ENCODE results near the gene B3GAT2. TPM values are rescaled to one million over a fixed set of nuclear protein-coding genes. Genes with fewer than 3 reads are reported as not detected.

Gene B3GAT2
- polyA plus RNA-seq, 1 donor (not counting 4 experiments of a cell fraction or from before 2014, with no cell fraction given) = 0.01 TPM

DNA sequence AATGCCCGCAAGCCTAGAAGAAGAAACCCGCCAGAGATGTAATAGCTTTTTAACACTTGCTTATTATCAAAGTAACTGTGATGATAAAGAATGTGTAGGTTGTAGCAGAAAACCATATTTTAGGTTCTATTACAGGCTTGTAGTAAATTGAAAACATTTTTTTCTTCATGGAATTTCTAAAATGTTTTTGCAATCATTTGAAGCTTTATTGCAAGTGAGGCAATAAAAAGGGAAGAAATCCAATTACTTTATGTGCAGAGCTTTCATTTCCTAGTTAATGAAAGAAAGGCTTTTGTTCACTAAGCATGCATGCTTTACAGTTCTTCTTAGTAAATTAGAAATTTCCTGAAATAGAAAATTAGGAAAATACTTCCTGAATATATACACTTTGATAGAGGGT lies 135.1 kb downstream of the B3GAT2 start:
- FAIRE-seq = no peak
- Histone ChIP-seq H4K20me1 (ENCODE audit: control insufficient read depth, extremely low read depth, insufficient read depth, low read length) (no peaks in the 10 kb centered on the region), H3K9ac (ENCODE audit: control insufficient read depth, extremely low read depth, insufficient read depth, low read length) (no peak overlapping the region), H3K4me1 (ENCODE audit: control insufficient read depth, extremely low read depth, insufficient read depth, low read length) (no peaks in the 10 kb centered on the region), H2AFZ (ENCODE audit: control insufficient read depth, low read length) (no peak overlapping the region), H3K9me3 (ENCODE audit: control insufficient read depth, low read depth, low read length) (no peaks in the 10 kb centered on the region), H3K4me2 (ENCODE audit: control insufficient read depth, extremely low read depth, insufficient read depth, low read depth, low read length) (no peak overlapping the region), H3K27me3 (ENCODE audit: control insufficient read depth, extremely low read depth, insufficient read depth, low read length) (no peaks in the 10 kb centered on the region), H3K79me2 (ENCODE audit: control insufficient read depth, insufficient read depth, low read length) (no peaks in the 10 kb centered on the region), H3K9me1 (ENCODE audit: control insufficient read depth, extremely low read depth, insufficient read depth, low read length) (no peaks in the 10 kb centered on the region), H3K36me3 (ENCODE audit: control insufficient read depth in 2 of 2, extremely low read depth in 1 of 2, insufficient read depth in 2 of 2, low read length in 2 of 2) (no peaks in the 10 kb centered on the region), H3K4me3 (ENCODE audit: control insufficient read depth in 2 of 3, extremely low read depth in 1 of 3, insufficient read depth in 2 of 3, low read depth in 1 of 3, low read length in 3 of 3) (no peak overlapping the region), H3K27ac (ENCODE audit: control insufficient read depth, insufficient read depth, low read length) (no peak overlapping the region)
- dilution Hi-C loops (cut with MboI; ENCODE audit: extremely low pct_ligation_motif_present, low sequenced_read_pairs) = no loop called here
- no peak for DNase-seq (ENCODE audit: low read depth, low spot score)
- TF ChIP-seq, protein P1, sequence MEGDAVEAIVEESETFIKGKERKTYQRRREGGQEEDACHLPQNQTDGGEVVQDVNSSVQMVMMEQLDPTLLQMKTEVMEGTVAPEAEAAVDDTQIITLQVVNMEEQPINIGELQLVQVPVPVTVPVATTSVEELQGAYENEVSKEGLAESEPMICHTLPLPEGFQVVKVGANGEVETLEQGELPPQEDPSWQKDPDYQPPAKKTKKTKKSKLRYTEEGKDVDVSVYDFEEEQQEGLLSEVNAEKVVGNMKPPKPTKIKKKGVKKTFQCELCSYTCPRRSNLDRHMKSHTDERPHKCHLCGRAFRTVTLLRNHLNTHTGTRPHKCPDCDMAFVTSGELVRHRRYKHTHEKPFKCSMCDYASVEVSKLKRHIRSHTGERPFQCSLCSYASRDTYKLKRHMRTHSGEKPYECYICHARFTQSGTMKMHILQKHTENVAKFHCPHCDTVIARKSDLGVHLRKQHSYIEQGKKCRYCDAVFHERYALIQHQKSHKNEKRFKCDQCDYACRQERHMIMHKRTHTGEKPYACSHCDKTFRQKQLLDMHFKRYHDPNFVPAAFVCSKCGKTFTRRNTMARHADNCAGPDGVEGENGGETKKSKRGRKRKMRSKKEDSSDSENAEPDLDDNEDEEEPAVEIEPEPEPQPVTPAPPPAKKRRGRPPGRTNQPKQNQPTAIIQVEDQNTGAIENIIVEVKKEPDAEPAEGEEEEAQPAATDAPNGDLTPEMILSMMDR (optimal IDR thresholded peaks at IDR 0.05 in 1 of 3, IDR thresholded peaks at IDR 0.05 in 1 of 3, conservative IDR thresholded peaks at IDR 0.05 in 1 of 3; ENCODE audit: extremely low read depth in 1 of 3, insufficient read depth in 2 of 3, low read length in 3 of 3) = no peak
- TF ChIP-seq EZH2 (IDR thresholded peaks at IDR 0.05; ENCODE audit: low read length) = no peak

DNA sequence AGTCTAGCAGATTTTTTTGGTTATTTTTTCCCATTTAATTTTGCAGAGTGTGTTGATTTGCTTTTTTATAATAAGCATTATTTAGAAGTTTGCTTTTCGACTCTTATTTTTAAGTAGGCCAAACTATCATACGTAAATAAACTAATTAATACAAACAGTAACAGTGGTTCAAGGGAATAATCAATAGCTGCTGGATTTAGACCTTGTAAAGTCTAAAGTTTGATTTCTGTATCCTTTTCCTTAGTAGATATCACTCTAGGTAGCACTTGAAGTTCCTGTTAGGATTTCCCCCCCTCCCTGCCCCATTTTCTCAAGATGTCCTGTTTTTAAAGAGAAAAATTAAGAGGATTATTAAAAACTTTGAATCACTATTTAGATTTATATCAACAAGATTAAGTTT lies 136.1 kb downstream of the B3GAT2 start:
- H3K4me1 ChIP-seq (ENCODE audit: control insufficient read depth, extremely low read depth, insufficient read depth, low read length) = no peaks in the 10 kb centered on the region
- dilution Hi-C loops (cut with MboI; ENCODE audit: extremely low pct_ligation_motif_present, low sequenced_read_pairs) = no loop called here
- no peaks in the 10 kb centered on the region for H3K36me3 ChIP-seq (ENCODE audit: control insufficient read depth in 2 of 2, extremely low read depth in 1 of 2, insufficient read depth in 2 of 2, low read length in 2 of 2)
- H3K9me1 ChIP-seq (ENCODE audit: control insufficient read depth, extremely low read depth, insufficient read depth, low read length) = no peaks in the 10 kb centered on the region
- H3K9ac ChIP-seq (ENCODE audit: control insufficient read depth, extremely low read depth, insufficient read depth, low read length) = no peak overlapping the region
- DNase-seq (ENCODE audit: low read depth, low spot score) (no peak), FAIRE-seq (no peak)
- H3K27ac ChIP-seq (ENCODE audit: control insufficient read depth, insufficient read depth, low read length) = no peak overlapping the region
- no peaks in the 10 kb centered on the region for H3K79me2 ChIP-seq (ENCODE audit: control insufficient read depth, insufficient read depth, low read length)
- H2AFZ ChIP-seq (ENCODE audit: control insufficient read depth, low read length) = no peak overlapping the region
- H3K4me3 ChIP-seq (ENCODE audit: control insufficient read depth in 2 of 3, extremely low read depth in 1 of 3, insufficient read depth in 2 of 3, low read depth in 1 of 3, low read length in 3 of 3) = no peak overlapping the region
- H3K9me3 ChIP-seq (ENCODE audit: control insufficient read depth, low read depth, low read length) = no peaks in the 10 kb centered on the region
- no peak overlapping the region for H3K4me2 ChIP-seq (ENCODE audit: control insufficient read depth, extremely low read depth, insufficient read depth, low read depth, low read length)
- H4K20me1 ChIP-seq (ENCODE audit: control insufficient read depth, extremely low read depth, insufficient read depth, low read length) = no peaks in the 10 kb centered on the region
- no peaks in the 10 kb centered on the region for H3K27me3 ChIP-seq (ENCODE audit: control insufficient read depth, extremely low read depth, insufficient read depth, low read length)
- TF ChIP-seq, protein P1 (optimal IDR thresholded peaks at IDR 0.05 in 1 of 3, IDR thresholded peaks at IDR 0.05 in 1 of 3, conservative IDR thresholded peaks at IDR 0.05 in 1 of 3; ENCODE audit: extremely low read depth in 1 of 3, insufficient read depth in 2 of 3, low read length in 3 of 3) = no peak
- TF ChIP-seq EZH2 (IDR thresholded peaks at IDR 0.05; ENCODE audit: low read length) = no peak
